ENCODE results near the gene PAPPA.

GRCh38 chr9:116409638-116410037 lies 256.0 kb downstream of the PAPPA start:
- TF ChIP-seq POLR2AphosphoS5 (IDR thresholded peaks at IDR 0.05) = no peak
- TF ChIP-seq CTCF (IDR thresholded peaks at IDR 0.05; ENCODE audit: poor library complexity, severe bottlenecking) = no peak
- TF ChIP-seq TAF1 (IDR thresholded peaks at IDR 0.05; ENCODE audit: low read depth) = no peak
- no peak for TF ChIP-seq RAD21 (conservative IDR thresholded peaks at IDR 0.05)
- TF ChIP-seq MXI1 (conservative IDR thresholded peaks at IDR 0.05; ENCODE audit: poor library complexity, severe bottlenecking) = no peak
